Osteocyte (in vitro differentiated cells): Measurements from ENCODE around the gene ZNF148. TPM values are rescaled to one million over a fixed set of nuclear protein-coding genes. Genes with fewer than 3 reads are reported as not detected.
A peak's percentile ranks its signal among the peaks of the same experiment; 100 is the strongest.

Experiments
- DNase-seq: peaks from one replicate; pipeline ENCODE4 v3.0.0; 2021; ENCODE audit warnings: mixed read lengths; ENCODE audit not compliant: unreplicated experiment; ENCODE audit errors: extremely low spot score
- H3K27ac Mint-ChIP-seq: one replicate; pipeline ENCODE4 v1.8.0; 2021; ENCODE audit warnings: mild to moderate bottlenecking, mixed read lengths; ENCODE audit not compliant: unreplicated experiment
- H3K27me3 Mint-ChIP-seq: one replicate; pipeline ENCODE4 v1.8.0; 2021; ENCODE audit warnings: mixed read lengths; ENCODE audit not compliant: unreplicated experiment
- H3K36me3 Mint-ChIP-seq: one replicate; pipeline ENCODE4 v1.8.0; 2021; ENCODE audit warnings: mixed read lengths; ENCODE audit not compliant: unreplicated experiment
- H3K4me1 Mint-ChIP-seq: one replicate; pipeline ENCODE4 v1.8.0; 2021; ENCODE audit warnings: mixed read lengths; ENCODE audit not compliant: unreplicated experiment
- H3K4me3 Mint-ChIP-seq: one replicate; pipeline ENCODE4 v1.8.0; 2021; ENCODE audit warnings: mild to moderate bottlenecking, moderate library complexity, mixed read lengths; ENCODE audit not compliant: unreplicated experiment
- H3K9me3 Mint-ChIP-seq: one replicate; pipeline ENCODE4 v1.8.0; 2021; ENCODE audit warnings: mixed read lengths; ENCODE audit not compliant: unreplicated experiment
- CTCF ChIP-seq: fragments of 200-600 bp; sonication (generic); IDR thresholded peaks from 2 replicates; pipeline ENCODE4 v1.5.0; 2021; ENCODE audit warnings: antibody characterized with exemption, mild to moderate bottlenecking, moderate library complexity
- total RNA-seq: library from RNA; stranded (reverse); gene quantifications from 2 replicates; pipeline ENCODE4 v1.2.1, GENCODE V29; 2021

The ZNF148 gene
- total RNA-seq, 1 donor from 2014 or later = 46.2 TPM

- Mint-ChIP-seq H3K9me3 (no peaks in the 10 kb centered on the region), H3K27me3 (no peaks in the 10 kb centered on the region), H3K36me3 (no peaks in the 10 kb centered on the region), H3K4me3 (peak overlapping the region; percentile 65), H3K4me1 (peaks cover 20% of the 10 kb centered on the region), H3K27ac (no peak overlapping the region)
- TF ChIP-seq CTCF = no peak
- DNase-seq = no peak
These were observed 163.0 kb downstream of the ZNF148 start for GRCh38 chr3:125212091-125212508.

- peak; percentile 65 for DNase-seq
- Mint-ChIP-seq H3K27ac (no peak overlapping the region), H3K4me3 (peak overlapping the region; percentile 65), H3K27me3 (no peaks in the 10 kb centered on the region), H3K36me3 (no peaks in the 10 kb centered on the region), H3K9me3 (no peaks in the 10 kb centered on the region), H3K4me1 (peaks cover 20% of the 10 kb centered on the region)
- no peak for TF ChIP-seq CTCF
These were observed 163.5 kb downstream of the ZNF148 start for GRCh38 chr3:125211523-125212090.

- Mint-ChIP-seq H3K4me3 (no peak overlapping the region), H3K27me3 (no peaks in the 10 kb centered on the region), H3K9me3 (no peaks in the 10 kb centered on the region), H3K4me1 (peaks cover 5% of the 10 kb centered on the region), H3K36me3 (no peaks in the 10 kb centered on the region), H3K27ac (no peak overlapping the region)
- DNase-seq = peak; percentile 53
- no peak for TF ChIP-seq CTCF
These were observed 167.1 kb downstream of the ZNF148 start for GRCh38 chr3:125207949-125208568.

- TF ChIP-seq CTCF = no peak
- no peaks in the 10 kb centered on the region for H3K36me3 Mint-ChIP-seq
- H3K27me3 Mint-ChIP-seq = no peaks in the 10 kb centered on the region
- peaks cover 4% of the 10 kb centered on the region for H3K4me1 Mint-ChIP-seq
- no peak overlapping the region for H3K4me3 Mint-ChIP-seq
- peak; percentile 30 for DNase-seq
- peaks cover under 1% of the 10 kb centered on the region for H3K9me3 Mint-ChIP-seq
- H3K27ac Mint-ChIP-seq = no peak overlapping the region
These were observed 167.6 kb downstream of the ZNF148 start for GRCh38 chr3:125207507-125207906.

GRCh38 chr3:125206934-125207333 lies 168.2 kb downstream of the ZNF148 start:
- Mint-ChIP-seq H3K4me3 (no peak overlapping the region), H3K36me3 (no peaks in the 10 kb centered on the region), H3K27me3 (no peaks in the 10 kb centered on the region), H3K27ac (no peak overlapping the region), H3K9me3 (peaks cover 5% of the 10 kb centered on the region), H3K4me1 (peaks cover 3% of the 10 kb centered on the region)
- no peak for TF ChIP-seq CTCF
- DNase-seq = peak; percentile 36
